Measurements from ENCODE around the gene CDH1.

DNA sequence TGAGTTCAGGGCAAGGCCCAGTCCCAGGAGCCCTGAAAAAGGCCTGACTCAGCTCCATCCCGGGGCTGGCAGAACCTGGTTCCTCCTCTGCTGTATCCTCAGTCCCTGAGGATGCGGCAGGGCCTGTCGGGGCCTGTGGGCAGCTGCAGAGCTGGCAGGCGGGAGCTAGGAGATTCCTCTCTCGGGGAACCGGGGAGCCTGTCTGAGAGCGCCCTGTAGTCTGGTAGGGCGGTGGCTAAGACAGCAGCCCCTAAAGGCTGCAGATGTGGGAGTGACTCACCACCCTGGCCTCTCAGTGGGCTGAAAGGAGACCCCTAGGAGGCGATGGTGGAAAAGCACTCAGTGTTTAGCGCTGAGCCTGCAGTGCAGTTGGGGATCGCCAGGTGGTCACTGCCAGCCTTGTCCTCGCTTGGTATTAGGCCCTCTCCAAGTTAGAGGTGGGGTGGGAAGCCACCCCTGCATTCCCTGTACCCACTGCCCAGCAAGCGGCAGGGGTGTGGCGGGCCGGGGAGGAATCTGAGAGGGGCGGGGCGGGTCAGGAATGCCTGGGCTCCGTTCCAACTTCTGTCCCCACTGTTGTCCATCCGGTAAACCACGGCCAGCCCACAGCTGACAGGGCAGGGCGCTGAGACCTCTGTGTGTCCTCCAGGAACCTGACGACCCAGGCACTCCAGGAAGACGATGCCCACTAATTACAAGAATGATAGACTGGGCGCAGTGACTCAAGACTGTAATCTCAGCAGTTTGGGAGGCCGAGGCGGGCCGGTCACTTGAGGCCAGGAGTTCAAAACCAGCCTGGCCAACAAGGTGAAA is 29.5 kb upstream of the CDH1 start:
- TF ChIP-seq EZH2 (IDR thresholded peaks at IDR 0.05; ENCODE audit: borderline replicate concordance, low read length), result no peak
- TF ChIP-seq, protein P1, sequence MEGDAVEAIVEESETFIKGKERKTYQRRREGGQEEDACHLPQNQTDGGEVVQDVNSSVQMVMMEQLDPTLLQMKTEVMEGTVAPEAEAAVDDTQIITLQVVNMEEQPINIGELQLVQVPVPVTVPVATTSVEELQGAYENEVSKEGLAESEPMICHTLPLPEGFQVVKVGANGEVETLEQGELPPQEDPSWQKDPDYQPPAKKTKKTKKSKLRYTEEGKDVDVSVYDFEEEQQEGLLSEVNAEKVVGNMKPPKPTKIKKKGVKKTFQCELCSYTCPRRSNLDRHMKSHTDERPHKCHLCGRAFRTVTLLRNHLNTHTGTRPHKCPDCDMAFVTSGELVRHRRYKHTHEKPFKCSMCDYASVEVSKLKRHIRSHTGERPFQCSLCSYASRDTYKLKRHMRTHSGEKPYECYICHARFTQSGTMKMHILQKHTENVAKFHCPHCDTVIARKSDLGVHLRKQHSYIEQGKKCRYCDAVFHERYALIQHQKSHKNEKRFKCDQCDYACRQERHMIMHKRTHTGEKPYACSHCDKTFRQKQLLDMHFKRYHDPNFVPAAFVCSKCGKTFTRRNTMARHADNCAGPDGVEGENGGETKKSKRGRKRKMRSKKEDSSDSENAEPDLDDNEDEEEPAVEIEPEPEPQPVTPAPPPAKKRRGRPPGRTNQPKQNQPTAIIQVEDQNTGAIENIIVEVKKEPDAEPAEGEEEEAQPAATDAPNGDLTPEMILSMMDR (conservative IDR thresholded peaks at IDR 0.05 in 1 of 2, IDR thresholded peaks at IDR 0.05 in 1 of 2; ENCODE audit: extremely low read depth in 1 of 2, insufficient read depth in 1 of 2, low read depth in 1 of 2, low read length in 2 of 2), result peak; percentile 49 to 55
